Measurements from ENCODE around the gene PLXDC1. TPM values are rescaled to one million over a fixed set of nuclear protein-coding genes. Genes with fewer than 3 reads are reported as not detected.

Gene PLXDC1
- total RNA-seq, 1 experiment from 2014 or later = not detected

- H3K36me3 ChIP-seq (ENCODE audit: insufficient read depth, low read length) = peaks cover 30% of the 10 kb centered on the region
- H4K20me1 ChIP-seq (ENCODE audit: insufficient read depth, low read depth, low read length) = no peaks in the 10 kb centered on the region
Measured at GRCh38 chr17:39187152-39187830, 35.9 kb upstream of the PLXDC1 start.

GRCh38 chr17:39186481-39187002 is 35.1 kb upstream of the PLXDC1 start:
- no peaks in the 10 kb centered on the region for H3K27me3 ChIP-seq (ENCODE audit: low read length)
- H3K9me3 ChIP-seq (ENCODE audit: low read length) = no peaks in the 10 kb centered on the region
- H3K4me2 ChIP-seq (ENCODE audit: low read depth, low read length, poor library complexity, severe bottlenecking) = no peak overlapping the region
- H3K36me3 ChIP-seq (ENCODE audit: insufficient read depth, low read length) = peaks cover 24% of the 10 kb centered on the region
- H3K79me2 ChIP-seq (ENCODE audit: low read length) = no peaks in the 10 kb centered on the region
- no peaks in the 10 kb centered on the region for H3K4me1 ChIP-seq (ENCODE audit: low read length)
- H3K27ac ChIP-seq (ENCODE audit: low read length) = no peak overlapping the region
- H3K4me3 ChIP-seq (ENCODE audit: low read length) = no peak overlapping the region
- H4K20me1 ChIP-seq (ENCODE audit: insufficient read depth, low read depth, low read length) = no peaks in the 10 kb centered on the region
- H3K9ac ChIP-seq (ENCODE audit: low read length) = no peak overlapping the region
- H2AFZ ChIP-seq (ENCODE audit: low read length) = no peak overlapping the region
- no peaks in the 10 kb centered on the region for H3K9me2 ChIP-seq (replicated peaks; ENCODE audit: insufficient read depth, low read length)
- DNase-seq = no peak

More at GRCh38 chr17:39187152-39187830, 35.9 kb upstream of the PLXDC1 start:
- H3K9me2 ChIP-seq (replicated peaks; ENCODE audit: insufficient read depth, low read length) = no peaks in the 10 kb centered on the region
- H3K79me2 ChIP-seq (ENCODE audit: low read length) = no peaks in the 10 kb centered on the region
- H3K27ac ChIP-seq (ENCODE audit: low read length) = no peak overlapping the region
- H3K27me3 ChIP-seq (ENCODE audit: low read length) = no peaks in the 10 kb centered on the region
- no peak for DNase-seq
- no peak overlapping the region for H3K4me3 ChIP-seq (ENCODE audit: low read length)
- H3K9ac ChIP-seq (ENCODE audit: low read length) = no peak overlapping the region
- no peak overlapping the region for H3K4me2 ChIP-seq (ENCODE audit: low read depth, low read length, poor library complexity, severe bottlenecking)
- H2AFZ ChIP-seq (ENCODE audit: low read length) = no peak overlapping the region
- no peaks in the 10 kb centered on the region for H3K4me1 ChIP-seq (ENCODE audit: low read length)
- H3K9me3 ChIP-seq (ENCODE audit: low read length) = no peaks in the 10 kb centered on the region

GRCh38 chr17:39183720-39184119 is 32.3 kb upstream of the PLXDC1 start:
- H2AFZ ChIP-seq (ENCODE audit: low read length) = no peak overlapping the region
- DNase-seq = no peak
- H3K27me3 ChIP-seq (ENCODE audit: low read length) = no peaks in the 10 kb centered on the region
- H3K36me3 ChIP-seq (ENCODE audit: insufficient read depth, low read length) = peaks cover 23% of the 10 kb centered on the region
- no peak overlapping the region for H3K27ac ChIP-seq (ENCODE audit: low read length)
- H3K9ac ChIP-seq (ENCODE audit: low read length) = no peak overlapping the region
- H3K4me3 ChIP-seq (ENCODE audit: low read length) = no peak overlapping the region
- H3K9me2 ChIP-seq (replicated peaks; ENCODE audit: insufficient read depth, low read length) = no peaks in the 10 kb centered on the region
- H4K20me1 ChIP-seq (ENCODE audit: insufficient read depth, low read depth, low read length) = no peaks in the 10 kb centered on the region
- no peaks in the 10 kb centered on the region for H3K4me1 ChIP-seq (ENCODE audit: low read length)
- no peak overlapping the region for H3K4me2 ChIP-seq (ENCODE audit: low read depth, low read length, poor library complexity, severe bottlenecking)
- no peaks in the 10 kb centered on the region for H3K9me3 ChIP-seq (ENCODE audit: low read length)
- no peaks in the 10 kb centered on the region for H3K79me2 ChIP-seq (ENCODE audit: low read length)

- H3K4me2 ChIP-seq (ENCODE audit: low read depth, low read length, poor library complexity, severe bottlenecking) = no peak overlapping the region
- H2AFZ ChIP-seq (ENCODE audit: low read length) = no peak overlapping the region
- no peaks in the 10 kb centered on the region for H3K27me3 ChIP-seq (ENCODE audit: low read length)
- no peaks in the 10 kb centered on the region for H3K79me2 ChIP-seq (ENCODE audit: low read length)
- DNase-seq = no peak
- no peaks in the 10 kb centered on the region for H3K9me2 ChIP-seq (replicated peaks; ENCODE audit: insufficient read depth, low read length)
- H3K4me1 ChIP-seq (ENCODE audit: low read length) = no peaks in the 10 kb centered on the region
- H3K9ac ChIP-seq (ENCODE audit: low read length) = no peak overlapping the region
- no peak overlapping the region for H3K27ac ChIP-seq (ENCODE audit: low read length)
- peaks cover 24% of the 10 kb centered on the region for H3K36me3 ChIP-seq (ENCODE audit: insufficient read depth, low read length)
- no peak overlapping the region for H3K4me3 ChIP-seq (ENCODE audit: low read length)
- H3K9me3 ChIP-seq (ENCODE audit: low read length) = no peaks in the 10 kb centered on the region
- no peaks in the 10 kb centered on the region for H4K20me1 ChIP-seq (ENCODE audit: insufficient read depth, low read depth, low read length)
Measured at GRCh38 chr17:39183045-39183444, 31.6 kb upstream of the PLXDC1 start.

GRCh38 chr17:39181303-39181702 is 29.9 kb upstream of the PLXDC1 start:
- Histone ChIP-seq H3K9ac (ENCODE audit: low read length) (no peak overlapping the region), H3K9me3 (ENCODE audit: low read length) (no peaks in the 10 kb centered on the region), H3K27ac (ENCODE audit: low read length) (no peak overlapping the region), H2AFZ (ENCODE audit: low read length) (no peak overlapping the region), H3K79me2 (ENCODE audit: low read length) (no peaks in the 10 kb centered on the region), H3K4me3 (ENCODE audit: low read length) (no peak overlapping the region), H3K4me1 (ENCODE audit: low read length) (peaks cover 14% of the 10 kb centered on the region), H3K27me3 (ENCODE audit: low read length) (no peaks in the 10 kb centered on the region), H3K4me2 (ENCODE audit: low read depth, low read length, poor library complexity, severe bottlenecking) (no peak overlapping the region), H3K36me3 (ENCODE audit: insufficient read depth, low read length) (peaks cover 29% of the 10 kb centered on the region), H3K9me2 (replicated peaks; ENCODE audit: insufficient read depth, low read length) (no peaks in the 10 kb centered on the region), H4K20me1 (ENCODE audit: insufficient read depth, low read depth, low read length) (peaks cover 4% of the 10 kb centered on the region; the same call in 1 of the 2 replicates)
- DNase-seq = no peak

- Histone ChIP-seq H3K9me2 (replicated peaks; ENCODE audit: insufficient read depth, low read length) (no peaks in the 10 kb centered on the region), H3K9me3 (ENCODE audit: low read length) (no peaks in the 10 kb centered on the region), H3K4me3 (ENCODE audit: low read length) (no peak overlapping the region), H4K20me1 (ENCODE audit: insufficient read depth, low read depth, low read length) (peaks cover 9% of the 10 kb centered on the region; the same call in 1 of the 2 replicates), H3K27ac (ENCODE audit: low read length) (no peak overlapping the region), H2AFZ (ENCODE audit: low read length) (no peak overlapping the region), H3K79me2 (ENCODE audit: low read length) (no peaks in the 10 kb centered on the region), H3K27me3 (ENCODE audit: low read length) (no peaks in the 10 kb centered on the region), H3K4me2 (ENCODE audit: low read depth, low read length, poor library complexity, severe bottlenecking) (no peak overlapping the region), H3K9ac (ENCODE audit: low read length) (no peak overlapping the region), H3K4me1 (ENCODE audit: low read length) (peaks cover 41% of the 10 kb centered on the region), H3K36me3 (ENCODE audit: insufficient read depth, low read length) (peaks cover 24% of the 10 kb centered on the region)
- DNase-seq = no peak
Measured at GRCh38 chr17:39178536-39178935, 27.1 kb upstream of the PLXDC1 start.

- no peak overlapping the region for H3K9ac ChIP-seq (ENCODE audit: low read length)
- H4K20me1 ChIP-seq (ENCODE audit: insufficient read depth, low read depth, low read length) = peaks cover 9% of the 10 kb centered on the region; the same call in 1 of the 2 replicates
- no peak overlapping the region for H3K27ac ChIP-seq (ENCODE audit: low read length)
- peaks cover 15% of the 10 kb centered on the region; the same call in 1 of the 2 replicates for H3K36me3 ChIP-seq (ENCODE audit: insufficient read depth, low read length)
- H3K9me3 ChIP-seq (ENCODE audit: low read length) = no peaks in the 10 kb centered on the region
- H3K4me2 ChIP-seq (ENCODE audit: low read depth, low read length, poor library complexity, severe bottlenecking) = no peak overlapping the region
- no peaks in the 10 kb centered on the region for H3K79me2 ChIP-seq (ENCODE audit: low read length)
- DNase-seq = peak; percentile 67
- H3K4me3 ChIP-seq (ENCODE audit: low read length) = no peak overlapping the region
- no peaks in the 10 kb centered on the region for H3K27me3 ChIP-seq (ENCODE audit: low read length)
- no peaks in the 10 kb centered on the region for H3K9me2 ChIP-seq (replicated peaks; ENCODE audit: insufficient read depth, low read length)
- H2AFZ ChIP-seq (ENCODE audit: low read length) = no peak overlapping the region
- peaks cover 46% of the 10 kb centered on the region for H3K4me1 ChIP-seq (ENCODE audit: low read length)
Measured at GRCh38 chr17:39177256-39177655, 25.8 kb upstream of the PLXDC1 start.

GRCh38 chr17:39175695-39176093 is 24.3 kb upstream of the PLXDC1 start:
- Histone ChIP-seq H3K9me2 (replicated peaks; ENCODE audit: insufficient read depth, low read length) (no peaks in the 10 kb centered on the region), H2AFZ (ENCODE audit: low read length) (no peak overlapping the region), H3K9ac (ENCODE audit: low read length) (peak overlapping the region; percentile 32), H3K4me3 (ENCODE audit: low read length) (no peak overlapping the region; the same call in 1 of the 2 replicates), H3K27me3 (ENCODE audit: low read length) (no peaks in the 10 kb centered on the region), H3K4me1 (ENCODE audit: low read length) (peaks cover 46% of the 10 kb centered on the region), H3K9me3 (ENCODE audit: low read length) (no peaks in the 10 kb centered on the region), H3K36me3 (ENCODE audit: insufficient read depth, low read length) (peaks cover 10% of the 10 kb centered on the region; the same call in 1 of the 2 replicates), H3K79me2 (ENCODE audit: low read length) (no peaks in the 10 kb centered on the region), H3K27ac (ENCODE audit: low read length) (peak overlapping the region; percentile 80), H3K4me2 (ENCODE audit: low read depth, low read length, poor library complexity, severe bottlenecking) (peak overlapping the region; percentile 50), H4K20me1 (ENCODE audit: insufficient read depth, low read depth, low read length) (peaks cover 9% of the 10 kb centered on the region; the same call in 1 of the 2 replicates)
- DNase-seq = peak; percentile 75

All from Karpas-422 (cell line).